K562 (cell line): ENCODE results near the gene MED22. TPM values are rescaled to one million over a fixed set of nuclear protein-coding genes. Genes with fewer than 3 reads are reported as not detected.

Source experiments
- CHD4 ChIP-seq: fragments of 200-600 bp; sonication (generic); IDR thresholded peaks from 3 replicates; pipeline ENCODE4 v1.6.1; 2012; ENCODE audit warnings: low read depth, mild to moderate bottlenecking, mixed read lengths, low read length, inconsistent platforms; ENCODE audit not compliant: insufficient read depth, insufficient replicate concordance, poor library complexity, severe bottlenecking
- HDAC6 ChIP-seq: IDR thresholded peaks from 2 replicates; pipeline ENCODE4 v1.6.1; 2012; ENCODE audit warnings: low read depth, mild to moderate bottlenecking, control low read depth, inconsistent platforms, low read length, moderate library complexity
- HES1 ChIP-seq: fragments of 450-650 bp; IDR thresholded peaks from 2 replicates; pipeline ENCODE4 v1.6.1; 2016; ENCODE audit warnings: low read depth, mild to moderate bottlenecking, moderate library complexity
- MCM5 ChIP-seq: fragments of 450-650 bp; IDR thresholded peaks from 2 replicates; pipeline ENCODE4 v1.6.1; 2016; ENCODE audit warnings: low read depth
- NFYB ChIP-seq: IDR thresholded peaks from 2 replicates; pipeline ENCODE4 v1.6.1; 2011; ENCODE audit warnings: mild to moderate bottlenecking, moderate library complexity; ENCODE audit not compliant: insufficient read length; ENCODE audit errors: extremely low read depth
- POU5F1 ChIP-seq: fragments of 150-350 bp; IDR thresholded peaks from 2 replicates; pipeline ENCODE4 v1.6.1; 2014; ENCODE audit warnings: borderline replicate concordance, low read length, low read depth, mild to moderate bottlenecking; ENCODE audit not compliant: partially characterized antibody
- PTTG1 ChIP-seq: fragments of 450-650 bp; IDR thresholded peaks from 2 replicates; pipeline ENCODE4 v1.6.1; 2016; ENCODE audit warnings: low read depth, mild to moderate bottlenecking, missing genetic modification characterization, missing compliant biosample characterization
- PURB ChIP-seq: sonication (generic); formaldehyde crosslinking; IDR thresholded peaks from 2 replicates; pipeline ENCODE4 v1.9.0; 2021; ENCODE audit warnings: low read depth, mild to moderate bottlenecking, missing genetic modification reagents
- RFX1 ChIP-seq: fragments of 450-650 bp; IDR thresholded peaks from 2 replicates; pipeline ENCODE4 v1.6.1; 2016; ENCODE audit warnings: mild to moderate bottlenecking, moderate library complexity
- THAP12 ChIP-seq: fragments of 250-450 bp; sonication (Bioruptor Pico); IDR thresholded peaks from 2 replicates; pipeline ENCODE4 v1.9.0; 2021; ENCODE audit warnings: mild to moderate bottlenecking, inconsistent platforms
- ZBTB34 ChIP-seq: fragments of 250-450 bp; sonication (Bioruptor Pico); IDR thresholded peaks from 2 replicates; pipeline ENCODE4 v1.8.0; 2021; ENCODE audit warnings: mild to moderate bottlenecking, moderate library complexity
- ZBTB43 ChIP-seq: sonication (generic); formaldehyde crosslinking; IDR thresholded peaks from 2 replicates; pipeline ENCODE4 v1.8.0; 2023; ENCODE audit warnings: mild to moderate bottlenecking, missing genetic modification reagents
- ZMIZ1 ChIP-seq, 2 experiments: fragments of 150-350 bp in 1 of 2; IDR thresholded peaks; 2 replicates each; pipeline ENCODE4 v1.6.1; 2012 to 2016; ENCODE audit warnings: low read depth in 2 of 2, low read length in 2 of 2, mild to moderate bottlenecking in 1 of 2, moderate library complexity in 1 of 2
- polyA plus RNA-seq, 8 experiments: library from polyadenylated mRNA; depleted of rRNA in 4 of 8; stranded (reverse) in 5 of 8; unstranded in 3 of 8; fragments of >200 nt; fragmentation: Nextera tagmentation in 2 of 8; fragmentation: Illumina TruSeq in 1 of 8; extraction: Ambion mirVana in 2 of 8; extraction: Trizol in 1 of 8; gene quantifications; 2 replicates each; pipeline versions ENCODE4 v1.2.1 to v1.2.3, GENCODE V29; 2011 to 2014; ENCODE audit warnings: inconsistent platforms in 1 of 8, missing spikeins in 1 of 8
- total RNA-seq, 7 experiments: library from RNA; depleted of rRNA in 6 of 7; stranded (reverse); fragments of >200 nt in 6 of 7; fragmentation: Illumina TruSeq in 2 of 7; extraction: Trizol in 2 of 7; gene quantifications; 2 replicates each; pipeline versions ENCODE4 v1.2.1 to v1.2.3, GENCODE V29; 2011 to 2021; ENCODE audit warnings: low replicate concordance in 1 of 7

Gene MED22
- total and polyA plus RNA-seq, 9 of the 15 experiments (the other 6 are each of a cell fraction or from before 2014, with no cell fraction given), result 0.73 to 35.6 (median 22.3) TPM

- TF ChIP-seq THAP12 (CRISPR knock-in tag), result peak; percentile 93
- TF ChIP-seq ZBTB34 (CRISPR knock-in tag), result no peak
- no peak for TF ChIP-seq PTTG1 (tag)
- no peak for TF ChIP-seq PURB
- no peak for TF ChIP-seq ZMIZ1 (IDR thresholded peaks at IDR 0.05; ENCODE audit: low read depth in 2 of 2, low read length in 2 of 2)
- no peak for TF ChIP-seq POU5F1
- TF ChIP-seq HDAC6, result no peak
- no peak for TF ChIP-seq CHD4
- TF ChIP-seq MCM5, result no peak
- TF ChIP-seq RFX1, result no peak
- no peak for TF ChIP-seq NFYB
- peak; percentile 51; the same call in 1 of the 2 replicates for TF ChIP-seq ZBTB43
- TF ChIP-seq HES1, result no peak
Measured at GRCh38 chr9:133375724-133376654, 28.1 kb upstream of the MED22 start, which contains the start of the genes STKLD1 and SURF4 (continued).
